Astrocyte (in vitro differentiated cells and primary cell): ENCODE results near the gene SNX8. TPM values are rescaled to one million over a fixed set of nuclear protein-coding genes. Genes with fewer than 3 reads are reported as not detected.

Experiments
- DNase-seq: peaks from one replicate; pipeline ENCODE4 v3.0.0-alpha.2; 2010; ENCODE audit warnings: low read depth
- FAIRE-seq: peaks from 2 replicates; lab custom pipeline; 2011; peaks lifted over from hg19 to GRCh38; lab: Jason Lieb, UNC
- H2AFZ ChIP-seq: 2 replicates; pipeline ENCODE4 v1.6.0; 2012; ENCODE audit warnings: low read depth, low read length, inconsistent platforms
- H3K27ac ChIP-seq: 2 replicates; pipeline ENCODE4 v1.5.1; 2011; ENCODE audit warnings: low read depth, low read length, inconsistent platforms
- H3K27me3 ChIP-seq: 2 replicates; pipeline ENCODE4 v1.6.0; 2011; ENCODE audit warnings: low read length, inconsistent platforms; ENCODE audit not compliant: insufficient read depth
- H3K36me3 ChIP-seq: 2 replicates; pipeline ENCODE4 v1.5.1; 2011; ENCODE audit warnings: low read length, inconsistent platforms; ENCODE audit not compliant: insufficient read depth
- H3K4me1 ChIP-seq: 2 replicates; pipeline ENCODE4 v1.5.1; 2011; ENCODE audit warnings: low read length, inconsistent platforms; ENCODE audit not compliant: insufficient read depth
- H3K4me2 ChIP-seq: 2 replicates; pipeline ENCODE4 v1.6.0; 2012; ENCODE audit warnings: low read length, inconsistent platforms
- H3K4me3 ChIP-seq: 2 replicates; pipeline ENCODE4 v1.5.1; 2011; ENCODE audit warnings: low read depth, mild to moderate bottlenecking, low read length, inconsistent platforms; ENCODE audit not compliant: insufficient read depth
- H3K79me2 ChIP-seq: 2 replicates; pipeline ENCODE4 v1.6.0; 2012; ENCODE audit warnings: mild to moderate bottlenecking, low read length, inconsistent platforms; ENCODE audit not compliant: insufficient read depth
- H3K9ac ChIP-seq: 2 replicates; pipeline ENCODE4 v1.6.0; 2012; ENCODE audit warnings: mild to moderate bottlenecking, low read length, inconsistent platforms
- H3K9me3 ChIP-seq: 2 replicates; pipeline ENCODE4 v1.5.1; 2012; ENCODE audit warnings: low read depth, mild to moderate bottlenecking, low read length, inconsistent platforms; ENCODE audit not compliant: insufficient read depth
- H4K20me1 ChIP-seq: 2 replicates; pipeline ENCODE4 v1.6.0; 2012; ENCODE audit warnings: low read length, inconsistent platforms; ENCODE audit not compliant: insufficient read depth
- H3K27ac Mint-ChIP-seq: one replicate; pipeline ENCODE4 v1.8.0; 2021; ENCODE audit warnings: mild to moderate bottlenecking, mixed read lengths; ENCODE audit not compliant: unreplicated experiment
- H3K27me3 Mint-ChIP-seq: one replicate; pipeline ENCODE4 v1.8.0; 2021; ENCODE audit warnings: low read depth, mixed read lengths; ENCODE audit not compliant: unreplicated experiment
- H3K36me3 Mint-ChIP-seq: one replicate; pipeline ENCODE4 v1.8.0; 2021; ENCODE audit warnings: low read depth, mixed read lengths; ENCODE audit not compliant: unreplicated experiment
- H3K4me1 Mint-ChIP-seq: one replicate; pipeline ENCODE4 v1.8.0; 2021; ENCODE audit warnings: low read depth, mixed read lengths; ENCODE audit not compliant: unreplicated experiment
- H3K4me3 Mint-ChIP-seq: one replicate; pipeline ENCODE4 v1.8.0; 2021; ENCODE audit warnings: mild to moderate bottlenecking, moderate library complexity, mixed read lengths; ENCODE audit not compliant: unreplicated experiment
- H3K9me3 Mint-ChIP-seq: one replicate; pipeline ENCODE4 v1.8.0; 2021; ENCODE audit warnings: mild to moderate bottlenecking, mixed read lengths; ENCODE audit not compliant: unreplicated experiment
- CTCF ChIP-seq: IDR thresholded peaks from 2 replicates; pipeline ENCODE4 v1.5.1; 2011; ENCODE audit warnings: low read depth, mild to moderate bottlenecking, inconsistent platforms, low read length, moderate library complexity; ENCODE audit not compliant: insufficient read depth
- EZH2 ChIP-seq: IDR thresholded peaks from 2 replicates; pipeline ENCODE4 v1.6.1; 2012; ENCODE audit warnings: mild to moderate bottlenecking, low read length, inconsistent platforms; ENCODE audit not compliant: insufficient read depth
- total RNA-seq: library from RNA; stranded (reverse); gene quantifications from 2 replicates; pipeline ENCODE4 v1.2.1, GENCODE V29; 2021

The SNX8 gene
- total RNA-seq, 1 donor from 2014 or later, result 28.9 TPM

- Mint-ChIP-seq H3K4me1 (peaks cover 13% of the 10 kb centered on the region), H3K4me3 (no peak overlapping the region), H3K9me3 (peaks cover 3% of the 10 kb centered on the region), H3K27me3 (no peaks in the 10 kb centered on the region), H3K27ac (no peak overlapping the region), H3K36me3 (peaks cover 23% of the 10 kb centered on the region)
- Histone ChIP-seq H3K4me1 (no peaks in the 10 kb centered on the region), H3K9ac (peak overlapping the region; percentile 21), H2AFZ (no peak overlapping the region), H3K27ac (no peak overlapping the region), H3K27me3 (no peaks in the 10 kb centered on the region), H3K79me2 (peaks cover 6% of the 10 kb centered on the region), H3K36me3 (peaks cover 6% of the 10 kb centered on the region), H3K4me2 (no peak overlapping the region), H4K20me1 (peaks cover 30% of the 10 kb centered on the region), H3K9me3 (no peaks in the 10 kb centered on the region), H3K4me3 (no peak overlapping the region)
- TF ChIP-seq CTCF (peak; percentile 67), EZH2 (no peak)
- FAIRE-seq (no peak), DNase-seq (peak; percentile 40)
Measured at GRCh38 chr7:2209146-2209960, 104.9 kb downstream of the SNX8 start.

GRCh38 chr7:2208712-2209111 is 105.5 kb downstream of the SNX8 start:
- Mint-ChIP-seq H3K36me3 (peaks cover 20% of the 10 kb centered on the region), H3K4me1 (peaks cover 20% of the 10 kb centered on the region), H3K27ac (no peak overlapping the region), H3K4me3 (no peak overlapping the region), H3K9me3 (no peaks in the 10 kb centered on the region), H3K27me3 (no peaks in the 10 kb centered on the region)
- H3K4me2 ChIP-seq, result no peak overlapping the region
- DNase-seq (no peak), FAIRE-seq (no peak)
- H2AFZ ChIP-seq, result no peak overlapping the region
- H4K20me1 ChIP-seq, result peaks cover 35% of the 10 kb centered on the region
- H3K27ac ChIP-seq, result no peak overlapping the region
- peaks cover 6% of the 10 kb centered on the region for H3K79me2 ChIP-seq
- H3K36me3 ChIP-seq, result peaks cover 6% of the 10 kb centered on the region
- no peaks in the 10 kb centered on the region for H3K4me1 ChIP-seq
- TF ChIP-seq CTCF (no peak), EZH2 (no peak)
- H3K9ac ChIP-seq, result no peak overlapping the region
- H3K9me3 ChIP-seq, result no peaks in the 10 kb centered on the region
- H3K4me3 ChIP-seq, result no peak overlapping the region
- H3K27me3 ChIP-seq, result no peaks in the 10 kb centered on the region
